Mucosa of stomach (tissue), 1 donor: ENCODE results near the gene GADL1.

ENCODE experiments used
- H3K27me3 ChIP-seq: one replicate; pipeline ENCODE4 v1.7.0; 2013; ENCODE audit warnings: mild to moderate bottlenecking, low read length; ENCODE audit not compliant: control insufficient read depth, insufficient read depth
- H3K36me3 ChIP-seq: one replicate; pipeline ENCODE4 v1.7.0; 2013; ENCODE audit warnings: low read length; ENCODE audit not compliant: control insufficient read depth, insufficient read depth
- H3K4me1 ChIP-seq: one replicate; pipeline ENCODE4 v1.7.0; 2013; ENCODE audit warnings: mild to moderate bottlenecking, low read length; ENCODE audit not compliant: control insufficient read depth, insufficient read depth
- H3K4me3 ChIP-seq: one replicate; pipeline ENCODE4 v1.7.0; 2013; ENCODE audit warnings: low read length
- H3K9ac ChIP-seq: one replicate; pipeline ENCODE4 v1.7.0; 2013; ENCODE audit warnings: mild to moderate bottlenecking, low read length, moderate library complexity
- H3K9me3 ChIP-seq: one replicate; pipeline ENCODE4 v1.7.0; 2013; ENCODE audit warnings: mild to moderate bottlenecking, low read length, moderate library complexity; ENCODE audit not compliant: control insufficient read depth
- donor health status: Pancreatic carcinoma.

The GADL1 gene

GRCh38 chr3:30730967-30731366 is 163.5 kb downstream of the GADL1 start:
- H3K27me3 ChIP-seq = no peaks in the 10 kb centered on the region
- H3K9ac ChIP-seq = no peak overlapping the region
- no peak overlapping the region for H3K4me3 ChIP-seq
- H3K9me3 ChIP-seq = no peaks in the 10 kb centered on the region
- H3K36me3 ChIP-seq = no peaks in the 10 kb centered on the region
- H3K4me1 ChIP-seq = no peaks in the 10 kb centered on the region

GRCh38 chr3:30729936-30730335 is 164.5 kb downstream of the GADL1 start:
- H3K27me3 ChIP-seq = no peaks in the 10 kb centered on the region
- H3K4me1 ChIP-seq = no peaks in the 10 kb centered on the region
- H3K9me3 ChIP-seq = no peaks in the 10 kb centered on the region
- H3K4me3 ChIP-seq = no peak overlapping the region
- no peaks in the 10 kb centered on the region for H3K36me3 ChIP-seq
- no peak overlapping the region for H3K9ac ChIP-seq

GRCh38 chr3:30729512-30729911 is 164.9 kb downstream of the GADL1 start:
- Histone ChIP-seq H3K36me3 (no peaks in the 10 kb centered on the region), H3K9me3 (no peaks in the 10 kb centered on the region), H3K4me3 (no peak overlapping the region), H3K4me1 (no peaks in the 10 kb centered on the region), H3K27me3 (no peaks in the 10 kb centered on the region), H3K9ac (no peak overlapping the region)

- no peak overlapping the region for H3K9ac ChIP-seq
- no peak overlapping the region for H3K4me3 ChIP-seq
- no peaks in the 10 kb centered on the region for H3K27me3 ChIP-seq
- no peaks in the 10 kb centered on the region for H3K4me1 ChIP-seq
- no peaks in the 10 kb centered on the region for H3K9me3 ChIP-seq
- H3K36me3 ChIP-seq = no peaks in the 10 kb centered on the region
These were observed 166.3 kb downstream of the GADL1 start for GRCh38 chr3:30728143-30728542.

GRCh38 chr3:30724863-30725262 is 169.6 kb downstream of the GADL1 start:
- Histone ChIP-seq H3K36me3 (no peaks in the 10 kb centered on the region), H3K4me1 (peaks cover 4% of the 10 kb centered on the region), H3K27me3 (no peaks in the 10 kb centered on the region), H3K9ac (no peak overlapping the region), H3K4me3 (no peak overlapping the region), H3K9me3 (no peaks in the 10 kb centered on the region)

- Histone ChIP-seq H3K9me3 (no peaks in the 10 kb centered on the region), H3K9ac (no peak overlapping the region), H3K4me3 (no peak overlapping the region), H3K27me3 (no peaks in the 10 kb centered on the region), H3K4me1 (peaks cover 4% of the 10 kb centered on the region), H3K36me3 (no peaks in the 10 kb centered on the region)
These were observed 171.2 kb downstream of the GADL1 start for GRCh38 chr3:30723211-30723610.

GRCh38 chr3:30721314-30721634 is 173.2 kb downstream of the GADL1 start:
- Histone ChIP-seq H3K9me3 (no peaks in the 10 kb centered on the region), H3K27me3 (no peaks in the 10 kb centered on the region)

GRCh38 chr3:30720586-30721313 is 173.7 kb downstream of the GADL1 start:
- Histone ChIP-seq H3K36me3 (no peaks in the 10 kb centered on the region), H3K9ac (no peak overlapping the region), H3K9me3 (no peaks in the 10 kb centered on the region), H3K4me3 (no peak overlapping the region), H3K4me1 (peaks cover 4% of the 10 kb centered on the region), H3K27me3 (no peaks in the 10 kb centered on the region)

More at GRCh38 chr3:30721314-30721634, 173.2 kb downstream of the GADL1 start:
- Histone ChIP-seq H3K4me1 (peaks cover 4% of the 10 kb centered on the region), H3K9ac (no peak overlapping the region), H3K4me3 (no peak overlapping the region), H3K36me3 (no peaks in the 10 kb centered on the region)

GRCh38 chr3:30719536-30719935 is 174.9 kb downstream of the GADL1 start:
- no peaks in the 10 kb centered on the region for H3K9me3 ChIP-seq
- H3K36me3 ChIP-seq = no peaks in the 10 kb centered on the region
- no peak overlapping the region for H3K9ac ChIP-seq
- no peak overlapping the region for H3K4me3 ChIP-seq
- no peaks in the 10 kb centered on the region for H3K27me3 ChIP-seq
- peaks cover 4% of the 10 kb centered on the region for H3K4me1 ChIP-seq

GRCh38 chr3:30713885-30714503 is 180.5 kb downstream of the GADL1 start:
- Histone ChIP-seq H3K36me3 (no peaks in the 10 kb centered on the region), H3K9ac (no peak overlapping the region), H3K4me1 (no peaks in the 10 kb centered on the region), H3K27me3 (no peaks in the 10 kb centered on the region), H3K9me3 (no peaks in the 10 kb centered on the region), H3K4me3 (no peak overlapping the region)

- Histone ChIP-seq H3K9ac (no peak overlapping the region), H3K4me3 (no peak overlapping the region), H3K27me3 (no peaks in the 10 kb centered on the region), H3K9me3 (no peaks in the 10 kb centered on the region), H3K4me1 (no peaks in the 10 kb centered on the region), H3K36me3 (no peaks in the 10 kb centered on the region)
These were observed 181.5 kb downstream of the GADL1 start for GRCh38 chr3:30712991-30713390.

GRCh38 chr3:30711867-30712266 is 182.6 kb downstream of the GADL1 start:
- Histone ChIP-seq H3K4me3 (no peak overlapping the region), H3K9ac (no peak overlapping the region), H3K27me3 (no peaks in the 10 kb centered on the region), H3K36me3 (no peaks in the 10 kb centered on the region), H3K9me3 (no peaks in the 10 kb centered on the region), H3K4me1 (no peaks in the 10 kb centered on the region)
